Endothelial cell of umbilical vein (primary cell): ENCODE measurements around the gene RAB31. TPM values are rescaled to one million over a fixed set of nuclear protein-coding genes. Genes with fewer than 3 reads are reported as not detected.
"Not testable (repeated sequence)": the region's sequence is repeated elsewhere in the genome, so short reads cannot be mapped to it uniquely, and the experiment has no call there.

ENCODE experiments used
- BruUV-seq: library from RNA; stranded (reverse); fragments of 400-500 nt; replicated peaks from 2 replicates; lab custom pipeline; 2021; lab: Mats Ljungman, UMichigan
- CTCF ChIA-PET: fragments of 300-600, 350-600 bp; sonication (Branson Sonifier 250); formaldehyde crosslinking; loops from one replicate; lab custom pipeline; 2021; ENCODE audit warnings: antibody characterized with exemption, inconsistent platforms; lab: Charles Lee
- POLR2A ChIA-PET: fragments of 300-600, 350-600 bp; sonication (Branson Sonifier 250); formaldehyde crosslinking; loops from one replicate; lab custom pipeline; 2021; ENCODE audit warnings: antibody characterized with exemption, inconsistent platforms; lab: Charles Lee
- DNase-seq: peaks from one replicate; pipeline ENCODE4 v3.0.0-alpha.2; 2011; ENCODE audit warnings: low read depth, low spot score
- FAIRE-seq: peaks from 2 replicates; lab custom pipeline; 2011; peaks lifted over from hg19 to GRCh38; lab: Jason Lieb, UNC
- H2AFZ ChIP-seq: 2 replicates; pipeline ENCODE4 v1.6.0; 2012; ENCODE audit warnings: low read depth, low read length, control low read depth, inconsistent platforms
- H3K27ac ChIP-seq: 2 replicates; pipeline ENCODE4 v1.5.1; 2011; ENCODE audit warnings: low read depth, mild to moderate bottlenecking, control low read depth, low read length, moderate library complexity; ENCODE audit not compliant: insufficient read depth
- H3K27me3 ChIP-seq, 2 experiments: 2 replicates each; pipeline versions ENCODE4 v1.6.0 to v1.6.1; 2011; ENCODE audit warnings: low read length in 2 of 2, mixed read lengths in 1 of 2; ENCODE audit not compliant: control insufficient read depth in 2 of 2, insufficient read depth in 2 of 2
- H3K36me3 ChIP-seq, 2 experiments: 2 replicates in 1 of 2; 3 replicates in 1 of 2; pipeline ENCODE4 v1.5.1; 2011; ENCODE audit warnings: low read length in 2 of 2, mild to moderate bottlenecking in 1 of 2, moderate library complexity in 1 of 2; ENCODE audit not compliant: control insufficient read depth in 2 of 2, insufficient read depth in 2 of 2; ENCODE audit errors: extremely low read depth in 1 of 2
- H3K4me1 ChIP-seq: 3 replicates; pipeline ENCODE4 v1.5.1; 2011; ENCODE audit warnings: mild to moderate bottlenecking, low read length; ENCODE audit not compliant: control insufficient read depth, insufficient read depth; ENCODE audit errors: extremely low read depth
- H3K4me2 ChIP-seq: 2 replicates; pipeline ENCODE4 v1.6.1; 2011; ENCODE audit warnings: low read length, control low read depth, mixed read lengths; ENCODE audit not compliant: insufficient read depth
- H3K4me3 ChIP-seq, 3 experiments: fragments of 200-600 bp in 1 of 3; sonication (generic), shearing (Covaris generic) in 1 of 3; replicated peaks in 1 of 3; 2 replicates each; pipeline ENCODE4 v1.5.1; 2011 to 2016; ENCODE audit warnings: control low read depth in 3 of 3, low read length in 3 of 3, mild to moderate bottlenecking in 2 of 3, inconsistent platforms in 1 of 3, low read depth in 1 of 3, moderate library complexity in 1 of 3; ENCODE audit not compliant: insufficient read depth in 1 of 3
- H3K79me2 ChIP-seq: 2 replicates; pipeline ENCODE4 v1.6.0; 2012; ENCODE audit warnings: low read length, inconsistent platforms; ENCODE audit not compliant: control insufficient read depth, insufficient read depth
- H3K9ac ChIP-seq: replicated peaks from 2 replicates; pipeline ENCODE3; 2011; ENCODE audit warnings: low read length, control low read depth; ENCODE audit not compliant: insufficient read depth; ENCODE audit errors: extremely low read depth
- H3K9me1 ChIP-seq: replicated peaks from 3 replicates; pipeline ENCODE4 v1.6.0; 2011; ENCODE audit warnings: mild to moderate bottlenecking, low read length; ENCODE audit not compliant: control insufficient read depth, insufficient read depth; ENCODE audit errors: extremely low read depth
- H3K9me3 ChIP-seq: replicated peaks from 2 replicates; pipeline ENCODE4 v1.5.1; 2012; ENCODE audit warnings: low read length, inconsistent platforms; ENCODE audit not compliant: control insufficient read depth, insufficient read depth
- H4K20me1 ChIP-seq: replicated peaks from 2 replicates; pipeline ENCODE3; 2011; ENCODE audit warnings: mild to moderate bottlenecking, low read length; ENCODE audit not compliant: control insufficient read depth, insufficient read depth; ENCODE audit errors: extremely low read depth
- EZH2 ChIP-seq: IDR thresholded peaks from 2 replicates; pipeline ENCODE4 v1.6.1; 2012; ENCODE audit warnings: borderline replicate concordance, low read depth, mild to moderate bottlenecking, moderate library complexity, low read length, inconsistent platforms; ENCODE audit not compliant: severe bottlenecking
- FOS ChIP-seq: IDR thresholded peaks from 2 replicates; pipeline ENCODE4 v1.6.1; 2011; ENCODE audit warnings: mild to moderate bottlenecking, low read length, moderate library complexity, borderline replicate concordance; ENCODE audit not compliant: insufficient read depth
- GATA2 ChIP-seq: IDR thresholded peaks from 2 replicates; pipeline ENCODE4 v1.7.0; 2011; ENCODE audit warnings: low read depth, mild to moderate bottlenecking, moderate library complexity, mixed read lengths, low read length; ENCODE audit not compliant: insufficient read length, insufficient read depth
- JUN ChIP-seq: IDR thresholded peaks from 2 replicates; pipeline ENCODE4 v1.6.1; 2011; ENCODE audit warnings: borderline replicate concordance, low read depth; ENCODE audit not compliant: insufficient read length, insufficient read depth
- MAX ChIP-seq: IDR thresholded peaks from 2 replicates; pipeline ENCODE4 v1.6.1; 2011; ENCODE audit not compliant: insufficient read depth, insufficient read length
- MYC ChIP-seq: IDR thresholded peaks from one replicate; pipeline ENCODE4 v1.6.1; 2011; ENCODE audit warnings: mild to moderate bottlenecking, low read depth, low read length
- POLR2A ChIP-seq: IDR thresholded peaks from 2 replicates; pipeline ENCODE4 v1.6.1; 2012; ENCODE audit warnings: low read depth, mild to moderate bottlenecking, control low read depth, low read length
- POLR2AphosphoS5 ChIP-seq: IDR thresholded peaks from 2 replicates; pipeline ENCODE4 v1.6.1; 2012; ENCODE audit warnings: low read depth, mild to moderate bottlenecking, control low read depth, low read length, moderate library complexity; ENCODE audit not compliant: insufficient read depth
- dilution Hi-C: fragments of 300-500 bp; cut with MboI; formaldehyde crosslinking; loops from one replicate; pipeline ENCODE4 v1.15.0; 2019; ENCODE audit warnings: low sequenced_read_pairs; ENCODE audit not compliant: extremely low pct_ligation_motif_present
- intact Hi-C: fragments of 100-400 bp; cut with micrococcal nuclease; formaldehyde crosslinking; loops from one replicate; pipeline ENCODE4 v1.10.0; 2022
- polyA plus RNA-seq, 4 experiments: library from polyadenylated mRNA; depleted of rRNA in 3 of 4; stranded (reverse) in 3 of 4; unstranded in 1 of 4; fragments of >200 nt; gene quantifications; 2 replicates each; pipeline versions ENCODE4 v1.2.1 to v1.2.3, GENCODE V29; 2011 to 2012; ENCODE audit warnings: missing spikeins in 1 of 4
- total RNA-seq: library from RNA; stranded (reverse); gene quantifications from 2 replicates; pipeline ENCODE4 v1.2.3, GENCODE V29; 2021
- TF ChIP-seq, protein P1 (sequence below), 2 donors: IDR thresholded peaks; 1 replicate in 1 of 2; 2 replicates in 1 of 2; pipeline ENCODE4 v1.5.1; 2011; ENCODE audit warnings: low read length in 2 of 2, mild to moderate bottlenecking in 2 of 2, moderate library complexity in 2 of 2, control low read depth in 1 of 2, inconsistent platforms in 1 of 2, low read depth in 1 of 2; ENCODE audit not compliant: insufficient read depth in 1 of 2; ENCODE audit errors: extremely low read depth in 1 of 2

The RAB31 gene
- total and polyA plus RNA-seq, 2 donors (not counting 3 experiments of a cell fraction or from before 2014, with no cell fraction given) = 30.5 TPM

DNA sequence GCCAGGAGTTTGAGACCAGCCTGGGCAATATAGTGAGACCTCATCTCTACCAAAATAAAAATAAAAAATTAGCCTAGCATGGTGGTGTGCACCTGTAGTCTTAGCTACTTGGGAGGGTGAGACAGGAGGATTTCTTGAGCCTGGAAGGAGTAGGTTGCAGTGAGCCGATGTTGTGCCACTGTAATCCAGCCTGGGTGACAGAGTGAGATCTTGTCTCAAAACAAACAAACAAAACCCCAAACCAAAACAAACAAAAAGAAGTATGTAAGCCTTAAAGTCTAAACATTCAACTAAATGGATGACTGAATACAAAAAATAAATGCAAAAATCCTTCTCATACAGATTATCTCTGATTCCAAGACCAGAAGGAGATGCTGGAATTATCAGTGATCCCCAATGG is 58.6 kb downstream of the RAB31 start:
- ChIA-PET POLR2A (no interaction called here), CTCF (no interaction called here)
- Histone ChIP-seq H3K4me1 (peaks cover 4% of the 10 kb centered on the region), H3K9me3 (no peaks in the 10 kb centered on the region), H3K27me3 (no peaks in the 10 kb centered on the region), H3K9ac (no peak overlapping the region), H4K20me1 (peaks cover 3% of the 10 kb centered on the region), H3K36me3 (no peaks in the 10 kb centered on the region), H3K4me2 (no peak overlapping the region), H3K4me3 (no peak overlapping the region), H3K79me2 (peaks cover 5% of the 10 kb centered on the region), H3K27ac (no peak overlapping the region), H2AFZ (no peak overlapping the region), H3K9me1 (no peaks in the 10 kb centered on the region)
- TF ChIP-seq, protein P1, sequence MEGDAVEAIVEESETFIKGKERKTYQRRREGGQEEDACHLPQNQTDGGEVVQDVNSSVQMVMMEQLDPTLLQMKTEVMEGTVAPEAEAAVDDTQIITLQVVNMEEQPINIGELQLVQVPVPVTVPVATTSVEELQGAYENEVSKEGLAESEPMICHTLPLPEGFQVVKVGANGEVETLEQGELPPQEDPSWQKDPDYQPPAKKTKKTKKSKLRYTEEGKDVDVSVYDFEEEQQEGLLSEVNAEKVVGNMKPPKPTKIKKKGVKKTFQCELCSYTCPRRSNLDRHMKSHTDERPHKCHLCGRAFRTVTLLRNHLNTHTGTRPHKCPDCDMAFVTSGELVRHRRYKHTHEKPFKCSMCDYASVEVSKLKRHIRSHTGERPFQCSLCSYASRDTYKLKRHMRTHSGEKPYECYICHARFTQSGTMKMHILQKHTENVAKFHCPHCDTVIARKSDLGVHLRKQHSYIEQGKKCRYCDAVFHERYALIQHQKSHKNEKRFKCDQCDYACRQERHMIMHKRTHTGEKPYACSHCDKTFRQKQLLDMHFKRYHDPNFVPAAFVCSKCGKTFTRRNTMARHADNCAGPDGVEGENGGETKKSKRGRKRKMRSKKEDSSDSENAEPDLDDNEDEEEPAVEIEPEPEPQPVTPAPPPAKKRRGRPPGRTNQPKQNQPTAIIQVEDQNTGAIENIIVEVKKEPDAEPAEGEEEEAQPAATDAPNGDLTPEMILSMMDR (IDR thresholded peaks at IDR 0.05; ENCODE audit: extremely low read depth in 1 of 2, insufficient read depth in 1 of 2, low read depth in 1 of 2, low read length in 2 of 2) = no peak
- TF ChIP-seq POLR2A (no peak), JUN (no peak), MAX (no peak), POLR2AphosphoS5 (no peak), MYC (no peak), EZH2 (no peak), GATA2 (no peak), FOS (no peak)
- no TSS peak for BruUV-seq
- DNase-seq (no peak), FAIRE-seq (no peak)
- intact Hi-C loops (no loop called here), dilution Hi-C loops (no loop called here)

- H3K9ac ChIP-seq, H3K9me3 ChIP-seq, H3K4me1 ChIP-seq, BruUV-seq, CTCF ChIA-PET, H2AFZ ChIP-seq, H3K27ac ChIP-seq, H3K9me1 ChIP-seq, dilution Hi-C loops, intact Hi-C loops, H3K4me3 ChIP-seq, H4K20me1 ChIP-seq, H3K4me2 ChIP-seq, POLR2A ChIA-PET, FAIRE-seq, H3K27me3 ChIP-seq, DNase-seq, H3K36me3 ChIP-seq: not testable (repeated sequence)
- peaks cover 12% of the 10 kb centered on the region for H3K79me2 ChIP-seq
Observed at GRCh38 chr18:9768071-9768691, 60.1 kb downstream of the RAB31 start.

DNA sequence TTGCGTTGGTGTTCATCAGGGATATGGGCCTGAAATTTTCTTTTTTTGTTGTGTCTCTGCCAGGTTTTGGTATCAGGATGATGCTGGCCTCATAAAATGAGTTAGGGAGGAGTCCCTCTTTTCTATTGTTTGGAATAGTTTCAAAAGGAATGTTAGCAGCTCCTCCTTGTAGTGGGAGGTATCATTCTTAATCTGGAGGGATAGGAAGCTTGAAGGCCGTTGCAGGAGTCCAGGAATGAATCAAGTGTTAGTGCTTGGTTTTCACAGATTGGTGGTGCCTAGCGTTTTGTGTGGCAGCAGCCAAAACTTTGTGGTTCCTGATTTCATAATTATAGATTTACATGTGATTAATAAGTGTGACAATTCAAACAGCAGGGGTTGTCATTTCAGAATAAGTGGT is 62.0 kb downstream of the RAB31 start:
- H3K9me1 ChIP-seq, H3K27ac ChIP-seq, H3K4me1 ChIP-seq, H2AFZ ChIP-seq, H3K4me2 ChIP-seq, H3K9me3 ChIP-seq, H3K9ac ChIP-seq, H3K4me3 ChIP-seq, DNase-seq, BruUV-seq, POLR2A ChIA-PET, H4K20me1 ChIP-seq, dilution Hi-C loops, H3K27me3 ChIP-seq, H3K36me3 ChIP-seq, FAIRE-seq: not testable (repeated sequence)
- intact Hi-C loops = loop anchor here (2.0 to 5.0 kb wide), 2 partner anchors 145 to 182 kb away; partner anchors contain the start of gene VAPA
- CTCF ChIA-PET = interaction anchor here (1.1 to 1.3 kb wide), 4 partner anchors 86 to 200 kb away, joined by 3 to 7 read pairs (median 3); no protein-coding TSS in a partner anchor
- peaks cover 12% of the 10 kb centered on the region for H3K79me2 ChIP-seq
